SIG-M5 (cell line): ENCODE data around the gene SCYGR1.
"Not testable (repeated sequence)": the region's sequence is repeated elsewhere in the genome, so short reads cannot be mapped to it uniquely, and the experiment has no call there.

ENCODE experiments used
- DNase-seq: peaks from one replicate; lab custom pipeline; 2025; lab: John Stamatoyannopoulos, UW

Gene SCYGR1

GRCh38 chr2:227402959-227403358 lies 15.2 kb upstream of the SCYGR1 start:
- no peak for DNase-seq

- DNase-seq: no peak
Observed at GRCh38 chr2:227402321-227402720, 14.6 kb upstream of the SCYGR1 start.

GRCh38 chr2:227401550-227401949 lies 13.8 kb upstream of the SCYGR1 start:
- DNase-seq: no peak

GRCh38 chr2:227398684-227399670 lies 11.2 kb upstream of the SCYGR1 start:
- DNase-seq: no peak

GRCh38 chr2:227397562-227397961 lies 9.8 kb upstream of the SCYGR1 start:
- no peak for DNase-seq

GRCh38 chr2:227395556-227395955 lies 7.8 kb upstream of the SCYGR1 start:
- DNase-seq: no peak

GRCh38 chr2:227394401-227394800 lies 6.7 kb upstream of the SCYGR1 start:
- no peak for DNase-seq

- DNase-seq: no peak
Observed at GRCh38 chr2:227390468-227391256, 2.9 kb upstream of the SCYGR1 start.

- DNase-seq: no peak
Observed at GRCh38 chr2:227389661-227390060, 1.9 kb upstream of the SCYGR1 start.

GRCh38 chr2:227389231-227389630 lies 1.5 kb upstream of the SCYGR1 start:
- DNase-seq: no peak

GRCh38 chr2:227388537-227389011 lies 825 bp upstream of the SCYGR1 start:
- DNase-seq: no peak

- no peak for DNase-seq
Observed at GRCh38 chr2:227386630-227387029, 1.1 kb downstream of the SCYGR1 start.

- DNase-seq: no peak
Observed at GRCh38 chr2:227383686-227384085, 4.1 kb downstream of the SCYGR1 start.

- not testable (repeated sequence) for DNase-seq
Observed at GRCh38 chr2:227382241-227382835, 5.4 kb downstream of the SCYGR1 start.

- DNase-seq: no peak
Observed at GRCh38 chr2:227379095-227379494, 8.7 kb downstream of the SCYGR1 start, which contains the start of gene TM4SF20. TSS of gene TM4SF20 (minus strand) at chr2:227379306. CDS start at chr2:227379268, 38 bp downstream.

- DNase-seq: no peak
Observed at GRCh38 chr2:227378371-227378782, 9.4 kb downstream of the SCYGR1 start.

GRCh38 chr2:227377467-227378351 lies 10.0 kb downstream of the SCYGR1 start:
- no peak for DNase-seq

- DNase-seq: no peak
Observed at GRCh38 chr2:227376656-227377396, 10.9 kb downstream of the SCYGR1 start.

- peak; percentile 13 for DNase-seq
Observed at GRCh38 chr2:227374158-227374557, 13.6 kb downstream of the SCYGR1 start.

GRCh38 chr2:227373389-227373788 lies 14.4 kb downstream of the SCYGR1 start:
- DNase-seq: no peak
